HG03064 (cell line): ENCODE measurements around the gene PADI4.

Experiments
- ATAC-seq: cut with Tn5 transposase; IDR thresholded peaks from one replicate; pipeline ENCODE4 v1.9.1; 2021; ENCODE audit warnings: low read depth; ENCODE audit not compliant: unreplicated experiment

PADI4 gene

GRCh38 chr1:17412093-17412870, 104.3 kb downstream of the PADI4 start:
- no peak for ATAC-seq
